K562 (cell line): ENCODE data around the gene ADAT3. TPM values are rescaled to one million over a fixed set of nuclear protein-coding genes. Genes with fewer than 3 reads are reported as not detected.
A peak's percentile ranks its signal among the peaks of the same experiment; 100 is the strongest.

Experiments used
- ATAC-seq: fragments of 200-7000 bp; cut with Tn5 transposase; 3 replicates; pipeline ENCODE4 v1.9.1; 2020; ENCODE audit warnings: moderate library complexity
- BruUV-seq: library from RNA; stranded (reverse); fragments of 400-500 nt; replicated peaks from 2 replicates; lab custom pipeline; 2021; lab: Mats Ljungman, UMichigan
- CTCF ChIA-PET: fragments of 300-600 bp; formaldehyde crosslinking; extraction: SDS; loops from one replicate; lab custom pipeline; 2021; ENCODE audit warnings: low intra/inter-chr PET ratio; lab: Yijun Ruan, JAX
- POLR2A ChIA-PET: fragments of 300-600, 350-650 bp; sonication (Branson Sonifier 250); formaldehyde crosslinking; extraction: SDS; loops from one replicate; lab custom pipeline; 2021; ENCODE audit warnings: antibody characterized with exemption, inconsistent platforms; lab: Yijun Ruan, JAX
- DNase-seq, 4 experiments: peaks; one replicate each; pipeline versions ENCODE4 v3.0.0 to v3.0.0-alpha.2; 2011 to 2018; ENCODE audit warnings: low spot score in 3 of 4, mixed read lengths in 3 of 4; ENCODE audit errors: extremely low read depth in 1 of 4
- FAIRE-seq: peaks from 2 replicates; lab custom pipeline; 2011; peaks lifted over from hg19 to GRCh38; lab: Jason Lieb, UNC
- H2AFZ ChIP-seq: 2 replicates; pipeline ENCODE4 v1.6.0; 2011; ENCODE audit warnings: low read depth, low read length, control low read depth, inconsistent platforms
- H3K27ac ChIP-seq: fragments of 200-600 bp; 3 replicates; pipeline ENCODE4 v1.8.0; 2011; ENCODE audit warnings: low read depth, mild to moderate bottlenecking, control low read depth, inconsistent platforms, low read length, moderate library complexity, mixed read lengths; ENCODE audit errors: extremely low read depth
- H3K27me3 ChIP-seq, 2 experiments: fragments of 300-600 bp in 1 of 2; 2 replicates in 1 of 2; 3 replicates in 1 of 2; pipeline versions ENCODE4 v1.6.0 to v1.8.0; 2011; ENCODE audit warnings: inconsistent platforms in 2 of 2, low read length in 2 of 2, mild to moderate bottlenecking in 1 of 2, mixed read lengths in 1 of 2, moderate library complexity in 1 of 2; ENCODE audit not compliant: control insufficient read depth in 2 of 2, insufficient read depth in 2 of 2
- H3K36me3 ChIP-seq: fragments of 300-600 bp; 3 replicates; pipeline ENCODE4 v1.8.0; 2011; ENCODE audit warnings: mild to moderate bottlenecking, low read length, inconsistent platforms; ENCODE audit not compliant: control insufficient read depth, insufficient read depth
- H3K4me1 ChIP-seq, 2 experiments: fragments of 200-600 bp in 1 of 2; replicated peaks in 1 of 2; 2 replicates in 1 of 2; 3 replicates in 1 of 2; pipeline versions ENCODE4 v1.5.1 to v1.8.0; 2011; ENCODE audit warnings: inconsistent platforms in 2 of 2, low read length in 2 of 2, mild to moderate bottlenecking in 1 of 2, mixed read lengths in 1 of 2, moderate library complexity in 1 of 2; ENCODE audit not compliant: control insufficient read depth in 2 of 2, insufficient read depth in 2 of 2
- H3K4me2 ChIP-seq: 2 replicates; pipeline ENCODE4 v1.6.1; 2011; ENCODE audit warnings: low read length, control low read depth, inconsistent platforms, mixed read lengths; ENCODE audit not compliant: insufficient read depth
- H3K4me3 ChIP-seq: fragments of 200-600 bp; sonication (generic), shearing (Covaris generic); 2 replicates; pipeline ENCODE4 v1.5.1; 2016; ENCODE audit warnings: control low read depth, inconsistent platforms
- H3K79me2 ChIP-seq: fragments of 200-600 bp; 3 replicates; pipeline ENCODE4 v1.8.0; 2011; ENCODE audit warnings: low read length, inconsistent platforms; ENCODE audit not compliant: control insufficient read depth, insufficient read depth
- H3K9ac ChIP-seq, 2 experiments: 2 replicates each; pipeline versions ENCODE4 v1.6.0 to v1.6.1; 2011; ENCODE audit warnings: low read depth in 2 of 2, low read length in 2 of 2, control low read depth in 1 of 2, inconsistent platforms in 1 of 2, mild to moderate bottlenecking in 1 of 2, mixed read lengths in 1 of 2; ENCODE audit not compliant: insufficient read depth in 1 of 2
- H3K9me1 ChIP-seq: one replicate; pipeline ENCODE4 v1.6.0; 2011; ENCODE audit warnings: inconsistent platforms, mild to moderate bottlenecking, low read length, moderate library complexity; ENCODE audit not compliant: control insufficient read depth, insufficient read depth
- H3K9me3 ChIP-seq: replicated peaks from 2 replicates; pipeline ENCODE4 v1.5.1; 2011; ENCODE audit warnings: low read depth, low read length, inconsistent platforms; ENCODE audit not compliant: control insufficient read depth, insufficient read depth
- H4K20me1 ChIP-seq: replicated peaks from 2 replicates; pipeline ENCODE4 v1.6.1; 2011; ENCODE audit warnings: low read length, inconsistent platforms, mixed read lengths; ENCODE audit not compliant: control insufficient read depth, insufficient read depth
- CTCF ChIP-seq, 3 experiments: IDR thresholded peaks in 2 of 3; conservative IDR thresholded peaks in 1 of 3; 2 replicates each; pipeline ENCODE4 v1.5.1; 2011 to 2012; ENCODE audit warnings: low read length in 3 of 3, mild to moderate bottlenecking in 3 of 3, control low read depth in 2 of 3, improper control_type of control experiment in 1 of 3, inconsistent platforms in 1 of 3, low read depth in 1 of 3, mixed read lengths in 1 of 3, moderate library complexity in 1 of 3; ENCODE audit not compliant: insufficient read depth in 2 of 3
- CTCFL ChIP-seq: IDR thresholded peaks from 2 replicates; pipeline ENCODE4 v1.6.1; 2011; ENCODE audit warnings: borderline replicate concordance, low read depth, mild to moderate bottlenecking, moderate library complexity, low read length; ENCODE audit not compliant: insufficient read depth, poor library complexity, severe bottlenecking
- RAD21 ChIP-seq, 2 experiments: fragments of 250-450 bp in 1 of 2; fragments of 450-650 bp in 1 of 2; sonication (Bioruptor Pico) in 1 of 2; formaldehyde crosslinking in 1 of 2; IDR thresholded peaks in 1 of 2; conservative IDR thresholded peaks in 1 of 2; 2 replicates each; pipeline versions ENCODE4 v1.4.0 to v1.8.0; 2020 to 2022; ENCODE audit warnings: mild to moderate bottlenecking in 2 of 2, moderate library complexity in 1 of 2
- RBFOX2 ChIP-seq: fragments of 200-400 bp; formaldehyde crosslinking; IDR thresholded peaks from 2 replicates; pipeline ENCODE4 v1.6.1; 2017; ENCODE audit warnings: low read depth, mild to moderate bottlenecking, low read length, moderate library complexity
- VEZF1 ChIP-seq: fragments of 200-800 bp; sonication (Bioruptor generic); IDR thresholded peaks from 2 replicates; pipeline ENCODE4 v1.6.1; 2017; ENCODE audit warnings: missing genetic modification characterization, missing compliant biosample characterization
- WHSC1 ChIP-seq: IDR thresholded peaks from one replicate; pipeline ENCODE4 v1.6.1; 2012; ENCODE audit warnings: low read length, control low read depth, inconsistent platforms
- YY1 ChIP-seq, 3 experiments: IDR thresholded peaks; 2 replicates each; pipeline ENCODE4 v1.6.1; 2011; ENCODE audit warnings: low read length in 2 of 3, mild to moderate bottlenecking in 2 of 3, moderate library complexity in 2 of 3, borderline replicate concordance in 1 of 3, control low read depth in 1 of 3, low read depth in 1 of 3; ENCODE audit not compliant: insufficient read depth in 3 of 3, insufficient replicate concordance in 2 of 3, control insufficient read depth in 1 of 3, insufficient read length in 1 of 3; ENCODE audit errors: extremely low read depth in 1 of 3
- ZBTB2 ChIP-seq: fragments of 450-650 bp; IDR thresholded peaks from 2 replicates; pipeline ENCODE4 v1.6.1; 2016; ENCODE audit warnings: antibody characterized with exemption
- ZBTB33 ChIP-seq: sonication (generic); formaldehyde crosslinking; IDR thresholded peaks from 2 replicates; pipeline ENCODE4 v1.8.1; 2023; ENCODE audit warnings: mild to moderate bottlenecking, missing genetic modification reagents
- WGBS: fragments of 100-300 bp; shearing (Covaris generic); methylation state at CpG from one replicate; pipeline ENCODE4 v1.1.6; 2016; ENCODE audit warnings: low coverage, mixed read lengths; ENCODE audit not compliant: insufficient coverage; ENCODE audit errors: missing lambda C conversion rate; 5-methylcytosine and 5-hydroxymethylcytosine counted together
- in situ Hi-C: fragments of 300-500 bp; cut with MboI; formaldehyde crosslinking; loops from 4 replicates; pipeline ENCODE4 v1.15.0; 2018; ENCODE audit warnings: inconsistent platforms, mixed read lengths
- intact Hi-C: fragments of 100-400 bp; cut with micrococcal nuclease; formaldehyde crosslinking; loops from 2 replicates; pipeline ENCODE4 v1.14.2; 2022
- polyA plus RNA-seq, 8 experiments: library from polyadenylated mRNA; depleted of rRNA in 4 of 8; stranded (reverse) in 5 of 8; unstranded in 3 of 8; fragments of >200 nt; fragmentation: Nextera tagmentation in 2 of 8; fragmentation: Illumina TruSeq in 1 of 8; extraction: Ambion mirVana in 2 of 8; extraction: Trizol in 1 of 8; gene quantifications; 2 replicates each; pipeline versions ENCODE4 v1.2.1 to v1.2.3, GENCODE V29; 2011 to 2014; ENCODE audit warnings: inconsistent platforms in 1 of 8, missing spikeins in 1 of 8
- total RNA-seq, 7 experiments: library from RNA; depleted of rRNA in 6 of 7; stranded (reverse); fragments of >200 nt in 6 of 7; fragmentation: Illumina TruSeq in 2 of 7; extraction: Trizol in 2 of 7; gene quantifications; 2 replicates each; pipeline versions ENCODE4 v1.2.1 to v1.2.3, GENCODE V29; 2011 to 2021; ENCODE audit warnings: low replicate concordance in 1 of 7

The ADAT3 gene
- total and polyA plus RNA-seq, 9 of the 15 experiments (the other 6 are each of a cell fraction or from before 2014, with no cell fraction given) = 0.67 to 15.6 (median 7.8) TPM; not detected in 4

- in situ Hi-C loops (no loop called here), intact Hi-C loops (no loop called here)
- H3K4me2 ChIP-seq = no peak overlapping the region
- FAIRE-seq (peak; percentile 68), DNase-seq (peak; percentile 50 to 58 (median 57)), ATAC-seq (peak; percentile 53)
- peaks cover 90% of the 10 kb centered on the region for H3K79me2 ChIP-seq
- WGBS = 57% methylated on average over 15 of the region's 18 CpGs
- peaks cover 10 to 64% of the 10 kb centered on the region in 2 experiments for H3K4me1 ChIP-seq
- H3K9me3 ChIP-seq = no peaks in the 10 kb centered on the region
- POLR2A ChIA-PET = interaction anchor here (0.5 kb wide), 1 partner anchor 113 kb away, joined by 3 read pairs; no protein-coding TSS in a partner anchor
- CTCF ChIA-PET = interaction anchor here (0.9 kb wide), 1 partner anchor 122 kb away, joined by 3 read pairs; no protein-coding TSS in a partner anchor
- no peak overlapping the region for H2AFZ ChIP-seq
- BruUV-seq = no TSS peak
- no peak overlapping the region for H3K4me3 ChIP-seq
- H4K20me1 ChIP-seq = peaks cover 40% of the 10 kb centered on the region
- peaks cover 38% of the 10 kb centered on the region; the same call in 2 of the 3 replicates for H3K36me3 ChIP-seq
- H3K27ac ChIP-seq = no peak overlapping the region
- H3K9me1 ChIP-seq = peaks cover 5% of the 10 kb centered on the region
- H3K9ac ChIP-seq = no peak overlapping the region
- H3K27me3 ChIP-seq = no peaks in the 10 kb centered on the region
- peak; percentile 25; the same call in 1 of the 2 replicates for TF ChIP-seq RBFOX2
- TF ChIP-seq RAD21 (CRISPR knock-in tag; conservative IDR thresholded peaks at IDR 0.05 in 1 of 2, IDR thresholded peaks at IDR 0.05 in 1 of 2) = peak in 1 of 2 experiments; percentile 21; a peak in 1 of 4 replicates
- TF ChIP-seq ZBTB2 = 0 out of 2 replicates have a peak, but pooled peaks have one; percentile 44
- TF ChIP-seq YY1 (IDR thresholded peaks at IDR 0.05; ENCODE audit: borderline replicate concordance in 1 of 3, control insufficient read depth in 1 of 3, extremely low read depth in 1 of 3, insufficient read depth in 3 of 3, insufficient read length in 1 of 3, insufficient replicate concordance in 2 of 3, low read depth in 1 of 3, low read length in 2 of 3) = no peak
- peak; percentile 38 for TF ChIP-seq VEZF1 (CRISPR knock-in tag)
- peak; percentile 95 for TF ChIP-seq ZBTB33 (CRISPR knock-in tag)
- peak; percentile 59 to 73 (median 67); a peak in 5 of 6 replicates for TF ChIP-seq CTCF (IDR thresholded peaks at IDR 0.05 in 2 of 3, conservative IDR thresholded peaks at IDR 0.05 in 1 of 3; ENCODE audit: insufficient read depth in 2 of 3, low read depth in 1 of 3, low read length in 3 of 3)
- TF ChIP-seq CTCFL = peak; percentile 52
- no peak for TF ChIP-seq WHSC1
Measured at GRCh38 chr19:1945899-1946298, 40.7 kb downstream of the ADAT3 start.
